Measurements from ENCODE around the gene TCERG1. TPM values are rescaled to one million over a fixed set of nuclear protein-coding genes. Genes with fewer than 3 reads are reported as not detected.

TCERG1 gene
- total and polyA plus RNA-seq, 9 of the 15 experiments (the other 6 are each of a cell fraction or from before 2014, with no cell fraction given): 50.3 to 148 (median 119) TPM

GRCh38 chr5:146541958-146542849, 95.1 kb downstream of the TCERG1 start:
- no peak overlapping the region for H2AFZ ChIP-seq (ENCODE audit: low read depth, low read length)
- peaks cover 0 to 13% of the 10 kb centered on the region in 2 experiments; a peak in 2 of 5 replicates for H3K27me3 ChIP-seq (ENCODE audit: control insufficient read depth in 2 of 2, insufficient read depth in 2 of 2, low read length in 2 of 2)
- no peaks in the 10 kb centered on the region for H3K4me1 ChIP-seq (replicated peaks in 1 of 2; ENCODE audit: control insufficient read depth in 2 of 2, insufficient read depth in 2 of 2, low read length in 2 of 2)
- POLR2A ChIA-PET: interaction anchor here (0.6 kb wide), 1 partner anchor 1389 kb away, joined by 3 read pairs; no protein-coding TSS in a partner anchor
- peak; percentile 70 to 75 (median 75) for DNase-seq (ENCODE audit: extremely low read depth in 1 of 4, low spot score in 3 of 4)
- H3K36me3 ChIP-seq (ENCODE audit: control insufficient read depth, insufficient read depth, low read length): no peaks in the 10 kb centered on the region
- 2% methylated on average over 16 of the region's 16 CpGs for WGBS (ENCODE audit: insufficient coverage, low coverage, missing lambda C conversion rate)
- H4K20me1 ChIP-seq (replicated peaks; ENCODE audit: control insufficient read depth, insufficient read depth, low read length): no peaks in the 10 kb centered on the region
- CTCF ChIA-PET (ENCODE audit: low intra/inter-chr PET ratio): interaction anchor here (0.6 to 1.2 kb wide), 2 partner anchors 9 to 424 kb away, joined by 3 to 5 read pairs; no protein-coding TSS in a partner anchor
- H3K9ac ChIP-seq (ENCODE audit: insufficient read depth in 1 of 2, low read depth in 2 of 2, low read length in 2 of 2): no peak overlapping the region
- intact Hi-C loops (cut with micrococcal nuclease): loop anchor here (1.0 to 5.0 kb wide), 3 partner anchors 424 to 1035 kb away; no protein-coding TSS in a partner anchor
- in situ Hi-C loops (cut with MboI): loop anchor here (5.0 kb wide), 1 partner anchor 415 kb away; no protein-coding TSS in a partner anchor
- H3K9me3 ChIP-seq (replicated peaks; ENCODE audit: control insufficient read depth, insufficient read depth, low read depth, low read length): no peaks in the 10 kb centered on the region
- H3K4me2 ChIP-seq (ENCODE audit: insufficient read depth, low read length): no peak overlapping the region
- H3K79me2 ChIP-seq (ENCODE audit: control insufficient read depth, insufficient read depth, low read length): no peaks in the 10 kb centered on the region
- H3K4me3 ChIP-seq: no peak overlapping the region
- no TSS peak for BruUV-seq (replicated peaks)
- ATAC-seq: peak; percentile 99
- H3K27ac ChIP-seq (ENCODE audit: extremely low read depth, low read depth, low read length): no peak overlapping the region
- peak; percentile 80 for FAIRE-seq
- no peaks in the 10 kb centered on the region for H3K9me1 ChIP-seq (ENCODE audit: control insufficient read depth, insufficient read depth, low read length)
- TF ChIP-seq ZNF644 (tag; IDR thresholded peaks at IDR 0.05; ENCODE audit: low read depth) (no peak), LEF1 (IDR thresholded peaks at IDR 0.05) (no peak), FOXM1 (IDR thresholded peaks at IDR 0.05; ENCODE audit: low read depth) (no peak), FOXM1 (CRISPR knock-in tag; IDR thresholded peaks at IDR 0.05; ENCODE audit: low read depth) (no peak), TFAP4 (CRISPR knock-in tag; IDR thresholded peaks at IDR 0.05; ENCODE audit: borderline replicate concordance) (peak; percentile 39; the same call in 1 of the 2 replicates), RAD21 (CRISPR knock-in tag; conservative IDR thresholded peaks at IDR 0.05 in 1 of 2, IDR thresholded peaks at IDR 0.05 in 1 of 2) (peak; percentile 77 to 83), SMC3 (conservative IDR thresholded peaks at IDR 0.05; ENCODE audit: insufficient read depth, low read depth, low read length) (peak; percentile 78)
- TF ChIP-seq, protein P1, sequence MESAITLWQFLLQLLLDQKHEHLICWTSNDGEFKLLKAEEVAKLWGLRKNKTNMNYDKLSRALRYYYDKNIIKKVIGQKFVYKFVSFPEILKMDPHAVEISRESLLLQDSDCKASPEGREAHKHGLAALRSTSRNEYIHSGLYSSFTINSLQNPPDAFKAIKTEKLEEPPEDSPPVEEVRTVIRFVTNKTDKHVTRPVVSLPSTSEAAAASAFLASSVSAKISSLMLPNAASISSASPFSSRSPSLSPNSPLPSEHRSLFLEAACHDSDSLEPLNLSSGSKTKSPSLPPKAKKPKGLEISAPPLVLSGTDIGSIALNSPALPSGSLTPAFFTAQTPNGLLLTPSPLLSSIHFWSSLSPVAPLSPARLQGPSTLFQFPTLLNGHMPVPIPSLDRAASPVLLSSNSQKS (CRISPR knock-in tag; IDR thresholded peaks at IDR 0.05): no peak
- TF ChIP-seq, protein P2, sequence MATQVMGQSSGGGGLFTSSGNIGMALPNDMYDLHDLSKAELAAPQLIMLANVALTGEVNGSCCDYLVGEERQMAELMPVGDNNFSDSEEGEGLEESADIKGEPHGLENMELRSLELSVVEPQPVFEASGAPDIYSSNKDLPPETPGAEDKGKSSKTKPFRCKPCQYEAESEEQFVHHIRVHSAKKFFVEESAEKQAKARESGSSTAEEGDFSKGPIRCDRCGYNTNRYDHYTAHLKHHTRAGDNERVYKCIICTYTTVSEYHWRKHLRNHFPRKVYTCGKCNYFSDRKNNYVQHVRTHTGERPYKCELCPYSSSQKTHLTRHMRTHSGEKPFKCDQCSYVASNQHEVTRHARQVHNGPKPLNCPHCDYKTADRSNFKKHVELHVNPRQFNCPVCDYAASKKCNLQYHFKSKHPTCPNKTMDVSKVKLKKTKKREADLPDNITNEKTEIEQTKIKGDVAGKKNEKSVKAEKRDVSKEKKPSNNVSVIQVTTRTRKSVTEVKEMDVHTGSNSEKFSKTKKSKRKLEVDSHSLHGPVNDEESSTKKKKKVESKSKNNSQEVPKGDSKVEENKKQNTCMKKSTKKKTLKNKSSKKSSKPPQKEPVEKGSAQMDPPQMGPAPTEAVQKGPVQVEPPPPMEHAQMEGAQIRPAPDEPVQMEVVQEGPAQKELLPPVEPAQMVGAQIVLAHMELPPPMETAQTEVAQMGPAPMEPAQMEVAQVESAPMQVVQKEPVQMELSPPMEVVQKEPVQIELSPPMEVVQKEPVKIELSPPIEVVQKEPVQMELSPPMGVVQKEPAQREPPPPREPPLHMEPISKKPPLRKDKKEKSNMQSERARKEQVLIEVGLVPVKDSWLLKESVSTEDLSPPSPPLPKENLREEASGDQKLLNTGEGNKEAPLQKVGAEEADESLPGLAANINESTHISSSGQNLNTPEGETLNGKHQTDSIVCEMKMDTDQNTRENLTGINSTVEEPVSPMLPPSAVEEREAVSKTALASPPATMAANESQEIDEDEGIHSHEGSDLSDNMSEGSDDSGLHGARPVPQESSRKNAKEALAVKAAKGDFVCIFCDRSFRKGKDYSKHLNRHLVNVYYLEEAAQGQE (IDR thresholded peaks at IDR 0.05; ENCODE audit: borderline replicate concordance): peak; percentile 55; the same call in 1 of the 2 replicates
- TF ChIP-seq, protein P2 (CRISPR knock-in tag; IDR thresholded peaks at IDR 0.05; ENCODE audit: low read depth): no peak
